Activated CD4-positive, alpha-beta T cell treated with anti-CD3 and anti-CD28 coated beads, Interleukin-2, amount 10 ng/mL, durations not matched to agents 7 days and 5 days (primary cell): ENCODE measurements around the gene KCNMA1. TPM values are rescaled to one million over a fixed set of nuclear protein-coding genes. Genes with fewer than 3 reads are reported as not detected.

Source experiments
- CTCF ChIA-PET: fragments of 350-600 bp; sonication (Branson Sonifier 250); formaldehyde crosslinking; loops from one replicate; lab custom pipeline; 2021; ENCODE audit warnings: antibody characterized with exemption; lab: Charles Lee
- POLR2A ChIA-PET: fragments of 350-600 bp; sonication (Branson Sonifier 250); formaldehyde crosslinking; loops from one replicate; lab custom pipeline; 2021; ENCODE audit warnings: antibody characterized with exemption; lab: Charles Lee
- DNase-seq: peaks from one replicate; pipeline ENCODE4 v3.0.0-alpha.2; 2020
- H3K27ac Mint-ChIP-seq: one replicate; pipeline ENCODE4 v1.8.0; 2021; ENCODE audit warnings: mild to moderate bottlenecking, moderate library complexity, mixed read lengths
- H3K27me3 Mint-ChIP-seq: one replicate; pipeline ENCODE4 v1.8.0; 2021; ENCODE audit warnings: mixed read lengths
- H3K36me3 Mint-ChIP-seq: one replicate; pipeline ENCODE4 v1.8.0; 2021; ENCODE audit warnings: low read depth, mixed read lengths
- H3K4me1 Mint-ChIP-seq: one replicate; pipeline ENCODE4 v1.8.0; 2021; ENCODE audit warnings: mixed read lengths
- H3K4me3 Mint-ChIP-seq: one replicate; pipeline ENCODE4 v1.8.0; 2021; ENCODE audit warnings: mild to moderate bottlenecking, moderate library complexity, mixed read lengths
- H3K9me3 Mint-ChIP-seq: one replicate; pipeline ENCODE4 v1.8.0; 2021; ENCODE audit warnings: mixed read lengths
- total RNA-seq, 2 experiments: library from RNA; stranded (reverse); gene quantifications; one replicate each; pipeline ENCODE4 v1.2.3, GENCODE V29; 2021

Gene KCNMA1
- total RNA-seq, 2 experiments from 2014 or later, result not detected

GRCh38 chr10:77285529-77286182 is 352.0 kb downstream of the KCNMA1 start:
- Mint-ChIP-seq H3K27ac (no peak overlapping the region), H3K9me3 (no peaks in the 10 kb centered on the region), H3K4me3 (no peak overlapping the region), H3K27me3 (peaks cover 26% of the 10 kb centered on the region), H3K4me1 (peaks cover 4% of the 10 kb centered on the region), H3K36me3 (no peaks in the 10 kb centered on the region)
- ChIA-PET CTCF (no interaction called here), POLR2A (no interaction called here)
- DNase-seq, result no peak

- Mint-ChIP-seq H3K9me3 (peaks cover 2% of the 10 kb centered on the region), H3K36me3 (no peaks in the 10 kb centered on the region), H3K4me3 (no peak overlapping the region), H3K4me1 (peaks cover 7% of the 10 kb centered on the region), H3K27me3 (peaks cover 31% of the 10 kb centered on the region), H3K27ac (no peak overlapping the region)
- ChIA-PET POLR2A (no interaction called here), CTCF (no interaction called here)
- no peak for DNase-seq
These were observed 352.8 kb downstream of the KCNMA1 start for GRCh38 chr10:77284797-77285196.

GRCh38 chr10:77283326-77283725 is 354.3 kb downstream of the KCNMA1 start:
- Mint-ChIP-seq H3K36me3 (no peaks in the 10 kb centered on the region), H3K4me3 (no peak overlapping the region), H3K27me3 (peaks cover 27% of the 10 kb centered on the region), H3K4me1 (peaks cover 16% of the 10 kb centered on the region), H3K27ac (no peak overlapping the region), H3K9me3 (peaks cover 2% of the 10 kb centered on the region)
- DNase-seq, result no peak
- ChIA-PET POLR2A (no interaction called here), CTCF (no interaction called here)

- CTCF ChIA-PET, result interaction anchor here (0.5 kb wide), 1 partner anchor 271 kb away, joined by 3 read pairs; no protein-coding TSS in a partner anchor
- Mint-ChIP-seq H3K27ac (no peak overlapping the region), H3K27me3 (peaks cover 27% of the 10 kb centered on the region)
These were observed 355.4 kb downstream of the KCNMA1 start for GRCh38 chr10:77282163-77282562.

GRCh38 chr10:77281719-77282118 is 355.9 kb downstream of the KCNMA1 start:
- H3K27ac Mint-ChIP-seq, result no peak overlapping the region
- POLR2A ChIA-PET, result no interaction called here
- DNase-seq, result no peak
- no peak overlapping the region for H3K4me3 Mint-ChIP-seq
- H3K9me3 Mint-ChIP-seq, result peaks cover 2% of the 10 kb centered on the region
- CTCF ChIA-PET, result no interaction called here
- H3K4me1 Mint-ChIP-seq, result peaks cover 16% of the 10 kb centered on the region
- H3K36me3 Mint-ChIP-seq, result no peaks in the 10 kb centered on the region
- peaks cover 27% of the 10 kb centered on the region for H3K27me3 Mint-ChIP-seq

More at GRCh38 chr10:77282163-77282562, 355.4 kb downstream of the KCNMA1 start:
- Mint-ChIP-seq H3K4me3 (no peak overlapping the region), H3K36me3 (no peaks in the 10 kb centered on the region), H3K9me3 (peaks cover 2% of the 10 kb centered on the region), H3K4me1 (peaks cover 16% of the 10 kb centered on the region)
- DNase-seq, result no peak
- POLR2A ChIA-PET, result no interaction called here

GRCh38 chr10:77279207-77279606 is 358.4 kb downstream of the KCNMA1 start:
- Mint-ChIP-seq H3K9me3 (peaks cover 2% of the 10 kb centered on the region), H3K4me3 (no peak overlapping the region), H3K4me1 (peaks cover 16% of the 10 kb centered on the region), H3K27ac (no peak overlapping the region), H3K36me3 (no peaks in the 10 kb centered on the region), H3K27me3 (peaks cover 27% of the 10 kb centered on the region)
- peak; percentile 16 for DNase-seq
- CTCF ChIA-PET, result no interaction called here
- POLR2A ChIA-PET, result no interaction called here

- Mint-ChIP-seq H3K4me1 (peaks cover 5% of the 10 kb centered on the region), H3K36me3 (no peaks in the 10 kb centered on the region), H3K27me3 (peaks cover 19% of the 10 kb centered on the region), H3K27ac (no peak overlapping the region), H3K9me3 (no peaks in the 10 kb centered on the region), H3K4me3 (no peak overlapping the region)
- no peak for DNase-seq
- ChIA-PET CTCF (no interaction called here), POLR2A (no interaction called here)
These were observed 363.4 kb downstream of the KCNMA1 start for GRCh38 chr10:77274046-77274795.

- H3K4me1 Mint-ChIP-seq, result peaks cover 8% of the 10 kb centered on the region
- H3K36me3 Mint-ChIP-seq, result no peaks in the 10 kb centered on the region
- no peak for DNase-seq
- no peaks in the 10 kb centered on the region for H3K9me3 Mint-ChIP-seq
- no peak overlapping the region for H3K27ac Mint-ChIP-seq
- H3K27me3 Mint-ChIP-seq, result peaks cover 23% of the 10 kb centered on the region
- H3K4me3 Mint-ChIP-seq, result no peak overlapping the region
- ChIA-PET CTCF (no interaction called here), POLR2A (no interaction called here)
These were observed 368.4 kb downstream of the KCNMA1 start for GRCh38 chr10:77269163-77269562.

- H3K36me3 Mint-ChIP-seq, result no peaks in the 10 kb centered on the region
- no peaks in the 10 kb centered on the region for H3K9me3 Mint-ChIP-seq
- ChIA-PET POLR2A (no interaction called here), CTCF (no interaction called here)
- H3K27ac Mint-ChIP-seq, result no peak overlapping the region
- H3K4me3 Mint-ChIP-seq, result no peak overlapping the region
- H3K4me1 Mint-ChIP-seq, result peaks cover 12% of the 10 kb centered on the region
- peaks cover 21% of the 10 kb centered on the region for H3K27me3 Mint-ChIP-seq
- DNase-seq, result no peak
These were observed 368.9 kb downstream of the KCNMA1 start for GRCh38 chr10:77268721-77269120.

- Mint-ChIP-seq H3K27me3 (peaks cover 19% of the 10 kb centered on the region), H3K27ac (no peak overlapping the region), H3K36me3 (no peaks in the 10 kb centered on the region), H3K4me3 (no peak overlapping the region), H3K4me1 (peaks cover 19% of the 10 kb centered on the region), H3K9me3 (no peaks in the 10 kb centered on the region)
- ChIA-PET POLR2A (no interaction called here), CTCF (no interaction called here)
- no peak for DNase-seq
These were observed 369.6 kb downstream of the KCNMA1 start for GRCh38 chr10:77267703-77268675.

GRCh38 chr10:77266242-77266641 is 371.4 kb downstream of the KCNMA1 start:
- CTCF ChIA-PET, result interaction anchor here (1.2 kb wide), 1 partner anchor 68 kb away, joined by 3 read pairs; no protein-coding TSS in a partner anchor

GRCh38 chr10:77264527-77264926 is 373.1 kb downstream of the KCNMA1 start:
- DNase-seq, result no peak
- Mint-ChIP-seq H3K27me3 (peaks cover 19% of the 10 kb centered on the region), H3K4me3 (peak overlapping the region; percentile 20), H3K9me3 (no peaks in the 10 kb centered on the region), H3K36me3 (no peaks in the 10 kb centered on the region), H3K27ac (peak overlapping the region; percentile 36), H3K4me1 (peaks cover 19% of the 10 kb centered on the region)
- CTCF ChIA-PET, result no interaction called here
- POLR2A ChIA-PET, result no interaction called here

More at GRCh38 chr10:77266242-77266641, 371.4 kb downstream of the KCNMA1 start:
- peaks cover 19% of the 10 kb centered on the region for H3K4me1 Mint-ChIP-seq
- H3K36me3 Mint-ChIP-seq, result no peaks in the 10 kb centered on the region
- POLR2A ChIA-PET, result no interaction called here
- H3K4me3 Mint-ChIP-seq, result no peak overlapping the region
- no peak overlapping the region for H3K27ac Mint-ChIP-seq
- no peak for DNase-seq
- H3K9me3 Mint-ChIP-seq, result no peaks in the 10 kb centered on the region
- peaks cover 19% of the 10 kb centered on the region for H3K27me3 Mint-ChIP-seq
